GM19193 (cell line): Measurements from ENCODE around the gene BATF2.

Experiments
- POLR2A ChIP-seq: IDR thresholded peaks from 4 replicates; pipeline ENCODE4 v1.6.1; 2011; ENCODE audit not compliant: insufficient read depth, insufficient read length; ENCODE audit errors: extremely low read depth

BATF2 gene

DNA sequence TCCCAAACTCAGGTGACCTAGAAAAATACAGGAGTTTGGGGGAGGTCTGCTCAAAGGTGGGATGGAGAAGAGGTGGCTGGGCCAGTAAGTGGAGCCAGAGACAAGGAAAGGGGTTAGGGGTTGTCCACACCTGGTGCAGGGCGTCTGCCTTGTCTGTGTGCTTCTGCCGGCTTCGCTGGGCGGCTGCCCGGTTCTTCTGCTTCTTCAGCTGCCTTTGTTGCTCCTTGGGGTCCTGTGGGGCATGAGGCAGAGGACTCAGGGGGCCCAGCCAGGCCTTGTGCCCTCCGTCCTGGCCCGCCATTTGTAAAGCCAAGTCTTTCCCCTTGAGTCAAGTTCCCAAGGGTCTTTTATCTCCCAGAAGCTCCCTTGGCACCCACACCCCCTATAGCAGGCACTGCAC lies 2.5 kb downstream of the BATF2 start:
- TF ChIP-seq POLR2A, result no peak

DNA sequence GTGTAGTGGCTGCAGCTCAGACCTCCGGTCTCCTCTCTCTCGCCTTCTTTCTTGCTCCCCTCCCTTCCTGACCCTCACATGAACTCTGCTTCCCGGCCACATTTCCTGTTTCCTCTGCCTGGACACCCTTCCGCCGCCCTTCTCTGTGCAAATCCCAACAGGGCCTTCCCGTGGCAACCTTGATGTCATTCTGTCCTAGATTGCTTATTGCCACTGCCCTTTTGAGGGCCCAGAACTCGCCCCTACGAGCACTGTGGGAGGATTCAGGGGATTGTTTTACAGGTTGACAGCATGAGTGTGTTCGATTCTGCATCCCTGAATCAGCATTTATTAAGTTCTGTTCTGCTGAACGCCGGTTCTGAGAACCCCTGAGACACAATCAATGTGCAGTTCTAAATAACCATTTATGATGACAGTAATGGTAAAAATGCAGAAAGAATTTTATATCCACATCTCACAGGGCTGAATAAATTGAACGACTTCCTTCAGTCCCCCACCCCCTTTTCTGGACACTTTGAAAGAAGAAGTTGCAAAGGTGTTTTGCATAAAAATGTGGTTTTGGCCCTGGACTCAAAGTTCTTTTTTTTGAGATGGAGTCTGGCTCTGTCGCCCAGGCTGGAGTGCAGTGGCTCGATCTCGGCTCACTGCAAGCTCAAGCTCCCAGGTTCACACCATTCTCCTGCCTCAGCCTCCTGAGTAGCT lies 6.4 kb downstream of the BATF2 start:
- no peak for TF ChIP-seq POLR2A

GRCh38 chr11:64989416-64989815 lies 7.4 kb downstream of the BATF2 start:
- no peak for TF ChIP-seq POLR2A

- no peak for TF ChIP-seq POLR2A
These were observed 8.5 kb downstream of the BATF2 start for GRCh38 chr11:64987998-64988854.

DNA sequence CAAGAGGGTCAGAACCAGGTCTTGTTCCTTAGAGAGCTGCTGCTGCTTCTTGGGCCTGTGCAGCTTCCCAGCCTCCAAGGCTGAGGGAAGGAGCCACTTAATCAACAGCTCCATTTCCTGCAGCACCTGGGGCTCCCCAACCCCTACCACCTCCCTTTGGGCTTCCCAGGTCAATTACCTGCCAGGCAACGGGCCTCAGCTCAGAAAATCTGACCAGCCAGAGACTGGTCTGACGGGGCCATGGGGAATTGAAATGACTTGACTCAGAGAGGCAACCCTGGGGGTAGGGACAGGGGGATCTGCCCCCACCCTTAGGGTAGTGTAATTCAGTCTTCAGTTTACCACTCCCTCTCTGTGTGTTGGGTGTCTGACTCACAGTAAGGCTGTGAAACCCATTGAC lies 20.1 kb downstream of the BATF2 start:
- no peak for TF ChIP-seq POLR2A

GRCh38 chr11:64974124-64974523 lies 22.6 kb downstream of the BATF2 start:
- no peak for TF ChIP-seq POLR2A

DNA sequence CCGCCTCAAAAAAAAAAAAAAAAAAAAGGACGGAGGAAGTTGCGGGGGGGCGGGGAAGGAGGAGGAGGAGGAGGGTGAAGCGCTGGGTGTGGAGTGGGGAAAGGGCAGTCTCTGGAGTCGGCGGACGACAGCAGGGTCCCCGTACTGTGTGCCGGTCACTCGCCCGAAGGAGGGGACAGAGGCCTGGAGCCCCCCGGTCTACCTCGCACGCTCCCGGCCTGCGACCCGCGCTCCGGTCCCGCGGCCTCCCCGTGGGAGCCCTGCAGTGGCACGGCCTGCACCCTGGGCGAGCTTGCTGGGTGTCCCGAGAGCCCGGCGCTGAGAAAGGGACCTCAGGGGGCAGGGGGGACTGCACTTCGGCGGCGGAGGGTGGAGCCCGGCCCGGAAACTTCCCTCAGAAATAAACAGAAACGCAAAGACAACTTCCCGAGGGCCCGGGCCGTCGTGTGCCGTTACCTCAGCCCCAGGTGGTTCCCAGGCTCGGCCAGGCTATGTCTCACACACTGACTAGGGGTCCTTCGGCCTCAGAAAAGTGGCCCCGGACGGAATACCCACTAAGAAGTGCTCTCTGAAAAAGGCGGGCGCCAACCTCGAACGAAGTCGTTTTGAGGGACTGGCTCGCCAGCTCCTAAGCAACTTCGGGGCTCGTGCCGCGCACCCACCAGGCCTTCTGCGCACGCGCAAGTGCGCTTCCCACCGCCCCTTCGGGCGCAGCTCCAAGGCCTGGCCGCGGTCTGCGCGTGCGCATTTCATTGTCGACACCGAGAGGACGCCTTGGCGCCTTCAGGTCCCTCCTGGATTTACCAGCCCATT lies 25.1 kb downstream of the BATF2 start, which contains the start of gene MAJIN:
Gene MAJIN, minus strand, starts transcription at position 688 of the 813 bp plus-strand sequence. CDS start 12,703 bp downstream, outside the sequence.
- TF ChIP-seq POLR2A, result no peak

DNA sequence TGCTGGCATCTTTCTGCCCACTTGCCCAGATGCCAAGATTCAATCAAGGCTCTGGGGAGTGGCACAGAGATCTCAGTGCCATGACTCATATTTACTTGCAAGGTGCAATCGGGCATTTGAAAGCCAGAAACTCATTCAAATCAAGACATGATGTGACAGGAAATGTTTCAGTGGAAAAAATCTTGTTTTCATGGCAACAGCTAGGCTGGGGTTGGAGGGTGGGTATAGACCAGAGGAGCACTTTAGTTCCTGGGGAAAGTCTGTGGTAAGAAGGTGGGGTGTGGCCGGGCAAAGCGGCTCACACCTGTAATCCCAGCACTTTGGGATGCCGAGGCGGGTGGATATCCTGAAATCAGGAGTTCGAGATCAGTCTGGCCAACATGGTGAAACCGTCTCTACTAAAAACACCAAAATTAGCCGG lies 26.0 kb downstream of the BATF2 start:
- TF ChIP-seq POLR2A, result no peak

DNA sequence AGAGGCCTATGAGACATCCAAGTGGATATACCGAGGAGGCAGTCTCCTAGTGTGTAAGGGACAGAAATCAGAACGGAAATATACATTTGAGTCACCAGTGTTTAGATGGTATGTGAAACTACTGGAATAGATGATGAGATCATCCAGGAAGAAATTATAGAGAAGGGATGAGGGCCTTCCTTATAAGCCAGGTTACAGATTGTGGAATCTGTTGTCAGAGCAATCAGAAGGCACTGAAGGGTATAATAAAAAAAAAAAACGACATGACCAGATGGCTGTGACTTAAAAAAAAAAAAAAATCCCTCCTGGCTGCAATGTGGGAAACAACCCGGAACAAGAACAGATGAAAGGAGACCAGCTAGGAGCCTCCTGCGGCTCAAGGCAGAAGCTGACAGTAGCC lies 27.6 kb downstream of the BATF2 start:
- no peak for TF ChIP-seq POLR2A

- TF ChIP-seq POLR2A, result no peak
These were observed 29.4 kb downstream of the BATF2 start for GRCh38 chr11:64967375-64967774.

GRCh38 chr11:64963072-64963631 lies 33.6 kb downstream of the BATF2 start:
- TF ChIP-seq POLR2A, result no peak

DNA sequence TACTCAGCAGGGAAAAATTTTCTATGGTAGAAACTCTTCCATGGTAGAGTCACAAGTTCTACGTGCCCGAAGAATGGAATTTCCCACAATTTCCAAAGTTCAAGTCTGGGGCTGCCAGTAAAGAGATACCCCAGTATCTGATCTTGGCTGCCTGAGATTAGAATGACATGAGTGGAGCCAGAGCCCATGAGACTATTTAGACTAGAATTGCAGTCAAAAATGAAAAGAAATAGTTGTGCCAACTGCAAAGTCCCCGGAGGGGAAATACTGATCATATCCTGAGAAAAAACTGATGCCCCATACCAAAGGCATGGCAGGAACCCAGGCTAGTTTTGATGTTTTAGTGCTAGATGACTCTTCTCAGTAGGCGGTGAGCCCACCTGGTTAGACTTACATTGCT lies 36.1 kb downstream of the BATF2 start:
- TF ChIP-seq POLR2A, result no peak

- no peak for TF ChIP-seq POLR2A
These were observed 37.3 kb downstream of the BATF2 start for GRCh38 chr11:64959498-64959897.

GRCh38 chr11:64954201-64954600 lies 42.6 kb downstream of the BATF2 start:
- TF ChIP-seq POLR2A, result no peak

DNA sequence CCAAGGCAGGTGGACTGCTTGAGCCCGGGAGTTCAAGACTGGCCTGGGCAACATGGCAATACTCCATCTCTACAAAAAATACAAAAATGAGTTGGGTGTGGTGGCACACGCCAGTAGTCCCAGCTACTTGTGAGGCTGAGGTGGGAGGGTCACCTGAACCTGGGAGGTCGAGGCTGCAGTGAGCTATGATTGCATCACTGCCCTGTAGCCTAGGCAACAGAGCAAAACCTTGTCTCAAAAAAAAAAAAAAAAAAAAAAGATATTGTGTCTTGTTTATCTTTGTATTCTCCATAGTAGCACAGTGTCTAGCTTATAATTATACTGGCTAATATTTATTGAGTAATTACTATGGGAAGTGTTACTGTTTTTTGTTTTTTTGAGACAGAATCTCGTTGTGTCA lies 45.2 kb downstream of the BATF2 start:
- no peak for TF ChIP-seq POLR2A
